Medulla oblongata (tissue), 1 donor: ENCODE measurements around the gene SOST.

Experiments used
- DNase-seq: peaks from one replicate; pipeline ENCODE4 v3.0.0-alpha.2; 2015; ENCODE audit errors: extremely low spot score

SOST gene

GRCh38 chr17:43741636-43742035, 17.0 kb downstream of the SOST start:
- DNase-seq, result no peak

- no peak for DNase-seq
Observed at GRCh38 chr17:43740541-43740940, 18.1 kb downstream of the SOST start.

GRCh38 chr17:43737722-43738121, 20.9 kb downstream of the SOST start:
- DNase-seq, result no peak

DNA sequence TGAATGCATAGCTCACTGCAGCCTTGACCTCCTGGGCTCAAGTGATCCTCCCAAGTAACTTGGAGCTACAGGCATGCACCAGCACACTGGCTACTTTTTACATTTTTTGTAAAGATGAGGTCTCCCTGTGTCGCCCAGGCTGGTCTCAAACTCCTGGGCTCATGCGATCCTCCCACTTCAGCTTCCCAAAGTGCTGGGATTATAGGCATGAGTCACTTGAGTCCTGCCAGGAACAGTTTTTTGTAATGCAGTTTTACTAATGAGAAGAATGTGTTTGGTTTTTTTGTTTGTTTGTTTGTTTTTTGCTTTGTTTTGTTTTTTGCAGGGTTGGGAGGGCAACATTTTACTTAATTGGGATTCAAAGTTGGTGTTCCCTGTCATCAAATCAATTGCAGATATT, 22.2 kb downstream of the SOST start:
- DNase-seq, result no peak

- DNase-seq, result no peak
Observed at GRCh38 chr17:43734376-43734775, 24.2 kb downstream of the SOST start.

DNA sequence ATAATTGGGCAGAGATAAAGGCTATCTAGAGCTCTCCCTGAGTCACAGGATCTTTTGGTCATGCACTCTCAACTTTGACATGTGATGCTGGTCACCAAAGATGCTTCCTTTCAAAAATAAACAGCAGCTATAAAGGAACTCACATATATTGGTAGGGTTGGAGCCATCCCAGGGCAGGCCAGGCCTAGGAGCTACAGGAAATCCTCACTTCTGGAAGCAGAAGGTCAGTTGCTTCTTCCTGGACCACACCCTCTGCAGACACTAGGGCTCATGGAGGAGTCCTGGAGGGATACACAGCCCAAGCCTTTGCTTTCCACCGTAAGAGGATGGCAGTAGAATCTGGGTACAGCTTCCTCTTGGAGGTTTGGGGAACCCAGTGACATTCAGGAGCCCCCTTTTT, 24.6 kb downstream of the SOST start:
- no peak for DNase-seq

GRCh38 chr17:43732958-43733357, 25.6 kb downstream of the SOST start:
- no peak for DNase-seq

DNA sequence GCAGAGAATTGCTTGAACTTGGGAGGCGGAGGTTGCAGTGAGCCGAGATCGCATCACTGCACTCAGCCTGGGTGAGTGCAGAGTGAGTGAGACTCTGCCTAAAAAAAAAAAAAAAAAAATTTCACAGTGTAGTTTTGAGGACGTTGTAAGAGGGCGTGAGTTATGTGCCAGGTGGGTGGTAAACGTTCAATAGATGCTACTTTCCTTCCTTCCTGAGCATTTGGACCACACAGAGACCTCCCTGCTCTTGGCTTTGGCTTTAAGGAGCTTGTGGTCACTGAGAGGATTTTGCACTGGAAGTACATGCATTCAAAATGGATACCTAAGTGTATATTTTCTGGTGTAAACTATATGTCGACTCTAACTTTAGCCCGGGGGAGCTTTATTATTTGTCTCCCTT, 30.5 kb downstream of the SOST start:
- no peak for DNase-seq

- no peak for DNase-seq
Observed at GRCh38 chr17:43723697-43724359, 34.8 kb downstream of the SOST start.

DNA sequence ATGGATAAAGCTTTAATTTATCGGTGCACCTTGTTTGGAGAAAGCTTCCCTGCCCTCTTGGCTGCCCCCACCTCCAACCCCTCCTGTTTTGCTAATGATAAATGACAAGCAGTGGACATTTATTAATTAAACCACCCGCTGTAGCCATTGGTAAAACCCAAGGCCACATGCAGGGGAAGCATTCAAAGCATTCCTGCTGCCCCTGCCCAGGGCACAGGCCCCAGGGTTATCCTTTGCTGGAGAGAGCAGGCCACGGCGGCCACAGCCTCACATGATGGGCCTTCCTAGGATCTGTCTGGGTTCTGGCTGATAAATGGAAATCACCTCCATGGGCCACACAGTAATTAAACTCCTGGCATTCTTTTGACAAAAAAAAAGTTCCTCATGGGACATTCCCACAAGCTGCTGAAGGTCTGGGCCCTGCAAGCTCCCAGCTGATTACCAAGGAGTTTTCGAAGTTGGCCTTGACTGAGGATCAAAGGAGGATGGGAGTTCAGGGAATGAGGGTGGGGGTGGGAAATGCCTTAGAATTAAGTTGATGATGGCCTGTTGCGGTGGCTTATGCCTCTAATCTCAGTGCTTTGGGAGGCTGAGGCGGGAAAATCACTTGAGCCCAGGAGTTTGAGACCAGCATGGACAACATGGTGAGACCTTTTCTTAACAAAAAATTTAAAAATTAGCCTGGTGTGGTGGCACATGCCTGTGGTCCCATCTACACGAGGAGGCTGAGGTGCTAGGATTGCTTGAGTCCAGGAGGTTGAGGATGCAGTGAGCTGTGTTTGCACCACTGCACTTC, 35.5 kb downstream of the SOST start:
- no peak for DNase-seq

DNA sequence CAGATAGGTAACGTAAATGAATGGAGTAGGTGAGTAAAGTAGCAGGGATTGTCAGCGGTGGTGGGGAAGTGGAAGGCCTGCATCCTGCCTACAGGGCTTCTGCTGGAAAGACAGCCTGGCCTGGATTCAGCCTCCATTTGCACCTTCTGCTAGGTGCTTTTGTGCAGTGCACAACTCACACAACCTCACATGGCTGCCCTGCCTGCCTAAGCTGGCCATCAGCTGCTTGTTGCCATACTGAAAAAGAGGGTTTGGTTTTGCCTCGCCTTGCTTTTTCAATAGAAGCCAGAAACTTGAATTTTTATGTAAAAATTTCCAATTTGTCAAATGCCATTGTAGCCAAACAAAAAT, 36.3 kb downstream of the SOST start:
- DNase-seq, result no peak

GRCh38 chr17:43721537-43722268, 36.9 kb downstream of the SOST start:
- no peak for DNase-seq

DNA sequence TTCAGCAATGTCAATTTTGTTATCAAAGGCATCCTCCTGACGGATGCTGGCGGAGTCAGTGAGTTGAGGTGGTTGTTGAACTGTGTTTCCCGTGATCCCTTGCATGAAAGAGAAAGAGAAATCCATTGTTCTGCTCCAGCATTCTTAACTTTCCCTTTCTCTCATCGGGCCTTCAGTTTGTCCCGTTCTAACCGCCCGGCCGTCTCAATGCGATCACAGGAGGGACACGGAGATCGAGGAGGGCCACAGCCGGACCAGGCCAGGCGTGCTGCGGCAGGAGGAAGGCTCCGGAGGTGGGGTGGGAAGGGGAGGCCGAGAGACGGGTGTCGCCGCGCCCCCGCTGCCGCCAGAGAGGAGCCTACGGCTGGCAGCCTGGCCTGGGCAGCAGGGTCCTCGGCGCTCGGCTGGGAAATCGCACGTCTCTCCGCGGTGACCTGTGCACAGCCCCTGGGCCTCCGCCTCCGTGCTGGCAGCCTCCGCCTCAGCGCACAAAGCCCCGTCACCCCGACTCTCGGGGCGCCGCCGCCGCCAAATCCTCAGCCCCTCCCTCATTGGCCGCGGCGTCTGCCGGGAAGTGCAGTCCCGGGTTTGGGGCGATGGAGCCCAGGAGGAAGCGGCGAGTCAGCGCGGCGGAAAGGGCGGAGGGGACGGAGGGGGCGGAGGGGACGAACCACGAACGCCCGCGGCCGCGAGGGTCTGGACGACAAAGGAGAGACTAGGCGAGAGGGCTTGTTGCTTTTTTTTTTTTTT, 38.1 kb downstream of the SOST start:
- DNase-seq, result peak; percentile 80

DNA sequence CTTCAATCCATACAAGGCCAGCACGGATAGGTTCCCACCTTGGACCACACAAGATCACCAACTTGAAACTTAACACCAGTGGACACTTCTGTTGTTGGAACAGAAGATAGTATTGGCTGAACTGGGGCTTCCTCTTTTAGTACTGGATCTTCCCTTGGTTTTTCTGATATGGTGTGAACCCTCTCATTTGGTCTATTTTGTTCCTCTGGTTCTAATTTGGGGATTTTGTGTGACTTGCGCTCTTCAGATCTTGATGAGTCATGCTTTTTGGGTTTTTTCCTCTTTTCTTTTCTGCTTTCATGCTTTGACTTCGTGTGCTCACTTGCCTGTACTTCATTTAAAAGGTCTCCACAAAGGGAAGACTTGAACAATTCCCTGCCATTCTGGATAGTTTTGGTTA, 39.0 kb downstream of the SOST start:
- peak; percentile 70 for DNase-seq

GRCh38 chr17:43718544-43718943, 40.0 kb downstream of the SOST start:
- DNase-seq, result no peak

GRCh38 chr17:43717913-43718312, 40.7 kb downstream of the SOST start:
- DNase-seq, result no peak

DNA sequence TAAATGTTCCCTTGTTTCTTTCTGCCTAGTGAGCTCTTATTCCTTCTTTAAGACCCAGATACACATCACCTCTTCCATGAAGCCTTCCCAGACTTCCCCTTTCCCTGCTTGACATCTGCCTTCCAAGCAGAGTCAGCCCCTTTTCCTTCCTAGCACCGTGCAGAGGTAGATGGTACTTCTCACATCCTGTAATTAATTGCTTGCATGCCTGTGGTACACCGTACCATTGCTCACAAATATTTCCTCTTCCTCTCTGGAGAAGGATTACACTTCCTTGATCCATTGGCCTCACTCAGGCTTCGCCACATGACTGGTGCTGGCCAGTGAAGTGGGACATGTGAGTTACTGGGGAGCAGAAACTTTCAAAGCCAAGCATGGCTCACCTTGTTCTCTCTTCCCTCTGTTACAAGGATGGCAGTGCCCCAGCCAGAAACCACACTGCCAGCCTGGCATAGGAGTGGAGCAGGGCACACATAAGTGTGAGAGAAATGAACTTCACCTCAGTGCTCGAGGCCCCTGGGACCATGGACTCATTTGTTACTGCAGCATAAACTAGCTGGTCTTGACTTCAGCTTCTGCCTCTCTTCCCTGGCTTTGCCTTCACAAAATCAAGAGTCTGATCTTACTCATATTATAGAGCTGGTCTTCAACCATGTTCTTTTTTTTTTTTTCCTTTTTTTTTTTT, 44.0 kb downstream of the SOST start:
- no peak for DNase-seq

DNA sequence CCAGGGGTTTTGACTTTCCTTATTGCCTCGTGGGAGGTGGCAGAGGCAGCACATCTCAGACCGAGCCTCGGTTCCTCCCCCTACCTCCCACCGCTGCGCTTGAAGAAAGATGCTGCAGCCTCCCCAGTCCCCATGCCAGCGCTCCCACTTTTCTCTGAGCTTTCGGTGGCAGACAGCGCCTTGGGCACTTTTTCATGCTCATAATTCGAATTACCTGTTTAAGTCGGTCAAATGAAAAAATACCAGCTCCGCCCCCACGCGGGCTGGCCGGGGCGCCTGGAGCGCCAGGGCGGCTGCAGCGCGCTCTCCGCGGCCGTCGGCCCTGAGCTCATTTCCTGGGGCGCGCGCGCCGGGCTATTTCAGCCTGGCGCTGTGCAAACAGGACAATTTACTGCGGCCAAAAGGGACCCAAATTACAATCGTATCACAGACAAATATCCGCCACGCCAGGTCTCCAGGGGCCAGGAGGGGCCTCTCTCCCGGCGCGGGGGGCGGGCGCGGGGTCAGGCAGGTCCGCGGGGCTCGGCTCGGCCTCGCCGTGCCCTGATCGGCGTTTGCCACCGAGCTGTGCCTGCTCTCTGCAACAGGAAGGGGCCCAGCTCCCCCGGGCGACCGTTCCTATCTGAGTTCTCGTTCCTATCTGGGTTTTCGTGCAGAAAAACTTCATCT, 45.0 kb downstream of the SOST start:
- DNase-seq, result no peak

GRCh38 chr17:43712397-43712796, 46.2 kb downstream of the SOST start:
- no peak for DNase-seq

DNA sequence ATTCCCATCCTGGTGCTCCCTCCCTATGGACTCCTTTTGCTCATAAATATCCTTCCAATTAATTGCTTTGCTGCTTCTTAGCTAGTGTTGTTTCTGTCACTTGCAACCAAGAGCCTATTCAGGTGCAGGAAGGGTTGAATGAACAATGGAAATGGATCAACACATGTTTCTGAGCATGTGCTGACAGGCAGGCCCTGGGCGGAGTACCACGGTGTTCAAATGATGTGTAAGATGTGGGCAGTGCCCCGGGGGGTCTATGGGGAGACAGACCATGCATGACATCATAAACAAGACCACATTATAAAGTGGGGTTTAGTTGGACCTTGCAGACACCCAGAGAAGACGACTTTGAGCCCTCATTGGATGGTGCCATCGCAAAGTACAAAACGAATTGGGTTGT, 48.5 kb downstream of the SOST start:
- no peak for DNase-seq

GRCh38 chr17:43709210-43709609, 49.4 kb downstream of the SOST start:
- DNase-seq, result no peak
